GM12873 (cell line): ENCODE data around the gene SFR1.

ENCODE experiments used
- CTCF ChIP-seq: IDR thresholded peaks from 2 replicates; pipeline ENCODE4 v1.5.1; 2012; ENCODE audit warnings: low read depth, mild to moderate bottlenecking, moderate library complexity, low read length, control low read depth; ENCODE audit not compliant: insufficient read depth; ENCODE audit errors: missing control alignments

Gene SFR1

GRCh38 chr10:104121485-104122224 lies at the start of gene SFR1:
Gene SFR1 (plus strand): TSS chr10:104122171. CDS start chr10:104122184, 13 bp downstream.
- peak; percentile 60 for TF ChIP-seq CTCF

GRCh38 chr10:104072786-104073185 lies 49.2 kb upstream of the SFR1 start:
- no peak for TF ChIP-seq CTCF

DNA sequence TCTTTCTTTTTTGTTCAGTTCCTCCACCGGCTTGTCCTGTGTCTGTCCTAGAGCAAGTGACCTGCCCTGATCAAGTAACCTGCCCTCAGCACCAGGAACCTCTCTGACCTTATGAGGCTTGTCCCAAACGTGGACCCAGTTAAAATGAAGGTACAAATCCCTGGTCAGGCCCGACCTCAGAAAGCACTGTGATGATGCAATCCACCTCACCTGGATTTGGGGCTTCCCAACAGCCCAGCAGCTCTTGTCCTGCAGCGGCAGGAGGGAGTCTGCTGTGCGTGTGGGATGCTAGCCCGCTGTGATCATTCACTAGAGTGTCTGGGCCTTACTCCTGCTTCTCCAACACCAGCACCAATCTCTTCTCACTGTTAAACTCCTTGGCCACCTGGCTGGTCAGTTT lies 47.5 kb upstream of the SFR1 start:
- TF ChIP-seq CTCF, result no peak

GRCh38 chr10:104076743-104077160 lies 45.2 kb upstream of the SFR1 start:
- TF ChIP-seq CTCF, result no peak

- no peak for TF ChIP-seq CTCF
Observed at GRCh38 chr10:104077247-104077646, 44.7 kb upstream of the SFR1 start.

DNA sequence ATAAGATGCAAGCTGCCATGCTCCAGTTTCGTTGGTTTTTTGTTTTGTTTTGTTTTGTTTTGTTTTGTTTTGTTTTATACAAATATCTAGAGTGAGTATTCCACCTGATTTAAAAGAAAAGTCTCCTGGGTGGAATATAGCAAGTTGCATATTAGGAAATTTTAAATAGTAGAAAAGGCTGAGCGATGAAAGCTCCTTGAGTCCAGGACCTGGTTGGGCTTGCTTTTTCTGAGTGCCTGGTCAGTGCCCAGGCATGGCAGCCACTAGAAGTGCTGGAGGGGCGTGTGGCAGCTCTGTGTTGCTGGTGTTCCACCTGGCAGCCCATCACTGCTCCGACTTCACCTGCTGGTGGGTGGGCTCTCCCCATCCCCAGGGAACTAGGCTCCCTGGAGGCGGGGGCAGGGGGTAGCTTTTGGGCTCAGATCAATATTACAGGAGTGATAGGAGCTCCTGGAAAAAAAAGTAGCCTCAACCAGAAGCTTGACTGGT lies 44.3 kb upstream of the SFR1 start:
- no peak for TF ChIP-seq CTCF

GRCh38 chr10:104080762-104081161 lies 41.2 kb upstream of the SFR1 start:
- peak; percentile 50 for TF ChIP-seq CTCF
